Fibroblast of lung (primary cell): Measurements from ENCODE around the gene CLSTN2.

ENCODE experiments used
- CTCF ChIP-seq, 2 donors: IDR thresholded peaks in 1 of 2; conservative IDR thresholded peaks in 1 of 2; 1 replicate in 1 of 2; 2 replicates in 1 of 2; pipeline ENCODE4 v1.5.1; 2011 to 2012; ENCODE audit warnings: low read length in 2 of 2, control low read depth in 1 of 2, inconsistent platforms in 1 of 2, low read depth in 1 of 2, mild to moderate bottlenecking in 1 of 2
- EZH2 ChIP-seq: IDR thresholded peaks from 2 replicates; pipeline ENCODE4 v1.5.1; 2012; ENCODE audit warnings: low read length, control low read depth, mild to moderate bottlenecking; ENCODE audit errors: missing control alignments

DNA sequence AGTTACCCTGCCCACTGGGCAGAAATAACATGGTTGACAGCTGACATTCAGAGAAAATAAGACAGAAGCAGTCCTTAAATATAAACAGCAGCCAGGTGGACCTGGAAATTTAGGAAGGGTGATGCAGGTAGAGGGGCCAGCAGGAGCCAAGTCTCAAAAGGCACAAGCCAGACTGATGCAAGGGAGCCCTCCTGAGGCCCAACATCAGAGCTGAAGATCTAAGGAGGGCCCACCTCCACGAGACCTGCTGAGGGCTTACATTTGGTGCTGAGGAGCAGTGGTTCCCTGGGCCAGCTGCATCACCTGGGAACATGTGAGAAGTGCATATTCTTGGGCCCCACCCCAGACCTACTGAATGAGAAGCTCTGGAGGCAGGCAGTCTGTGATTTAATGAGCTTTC is 637.3 kb downstream of the CLSTN2 start:
- TF ChIP-seq CTCF (conservative IDR thresholded peaks at IDR 0.05 in 1 of 2, IDR thresholded peaks at IDR 0.05 in 1 of 2; ENCODE audit: low read depth in 1 of 2, low read length in 2 of 2) (no peak), EZH2 (no peak)
